GM19099 (cell line): ENCODE measurements around the gene MS4A13.

Experiments used
- POLR2A ChIP-seq: IDR thresholded peaks from 3 replicates; pipeline ENCODE4 v1.6.1; 2011; ENCODE audit warnings: low read depth; ENCODE audit not compliant: insufficient read length; ENCODE audit errors: extremely low read depth

Gene MS4A13

DNA sequence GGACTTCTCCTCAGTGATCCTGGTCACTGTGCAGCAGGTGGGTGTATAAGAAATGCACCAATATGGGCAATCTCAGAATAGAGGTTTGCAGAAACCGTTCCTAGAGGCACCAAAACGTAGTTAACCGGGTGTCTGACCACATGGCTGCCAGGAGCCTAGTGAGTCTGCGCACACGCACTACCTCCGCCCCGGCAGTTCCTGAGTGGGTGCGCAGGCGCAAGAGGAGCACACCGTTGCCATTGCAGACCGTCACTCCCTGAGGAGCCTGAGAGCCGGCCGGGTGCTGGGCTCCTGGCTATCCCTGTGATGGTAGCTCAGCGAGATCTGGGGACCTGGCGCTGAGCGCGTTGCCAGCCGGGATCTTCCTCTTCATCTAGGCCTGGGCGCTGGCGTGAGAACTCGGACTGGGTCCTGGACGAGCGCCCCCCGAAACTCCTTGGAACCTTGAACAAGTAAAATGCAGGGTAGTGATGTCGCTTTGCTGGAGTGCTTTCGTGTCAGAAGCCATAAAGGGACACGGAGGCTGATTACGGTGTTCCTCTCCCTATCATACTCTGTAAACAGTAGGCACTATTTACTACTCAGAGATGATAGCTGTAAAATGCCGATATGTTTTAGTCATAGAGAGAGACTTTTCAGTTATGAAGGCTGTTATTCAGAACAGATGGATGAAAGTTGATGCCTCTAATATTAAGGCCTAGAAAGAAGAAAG lies at the start of gene MS4A13:
MS4A13 (plus strand) TSS at position 249 of the 712 bp plus-strand sequence. CDS start 2,692 bp downstream, outside the sequence.
- TF ChIP-seq POLR2A: no peak

- TF ChIP-seq POLR2A: no peak
These were observed 46.4 kb upstream of the MS4A13 start for GRCh38 chr11:60468829-60469228.

- no peak for TF ChIP-seq POLR2A
These were observed 45.5 kb upstream of the MS4A13 start for GRCh38 chr11:60469723-60470122.

DNA sequence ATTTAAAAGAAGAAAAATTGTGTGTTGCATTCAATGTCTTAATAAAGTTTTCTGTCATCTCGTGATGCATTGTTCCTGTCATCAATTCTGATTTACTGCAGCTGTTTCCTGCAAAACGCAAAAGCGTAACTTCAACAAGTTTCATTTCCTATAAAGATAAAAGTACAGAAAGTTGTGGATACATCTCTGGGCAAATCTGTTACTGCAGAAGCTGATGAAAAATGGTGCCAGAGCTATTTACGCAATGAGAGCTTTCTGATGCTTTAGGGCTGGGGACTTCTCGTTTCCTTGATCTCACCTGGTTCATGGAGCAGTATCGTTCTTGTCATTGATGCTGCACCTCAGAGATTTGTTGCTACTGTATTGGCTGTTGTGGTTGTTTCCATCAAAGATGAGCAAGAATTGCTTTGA lies 38.2 kb upstream of the MS4A13 start:
- TF ChIP-seq POLR2A: no peak

GRCh38 chr11:60482361-60482760 lies 32.8 kb upstream of the MS4A13 start:
- TF ChIP-seq POLR2A: peak; percentile 35

DNA sequence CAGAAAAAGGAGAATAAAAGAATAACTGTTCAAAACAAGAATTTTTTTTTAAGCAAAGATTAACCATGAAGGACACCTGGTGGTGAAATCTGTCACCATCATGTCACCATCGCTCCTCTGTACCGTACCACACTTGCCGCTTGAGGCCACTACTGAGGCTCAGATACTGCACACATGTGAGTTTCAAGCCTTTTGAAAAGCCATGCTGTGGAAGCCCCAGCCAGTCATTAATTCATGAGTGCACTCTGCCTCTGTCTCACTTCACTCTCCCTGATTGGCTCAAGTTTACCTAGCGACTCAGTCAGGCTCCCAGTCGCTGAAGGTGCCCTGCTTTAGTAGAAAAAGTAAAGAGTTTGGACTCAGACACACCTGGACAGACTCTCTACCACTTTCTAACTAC lies 29.2 kb upstream of the MS4A13 start:
- TF ChIP-seq POLR2A: no peak

DNA sequence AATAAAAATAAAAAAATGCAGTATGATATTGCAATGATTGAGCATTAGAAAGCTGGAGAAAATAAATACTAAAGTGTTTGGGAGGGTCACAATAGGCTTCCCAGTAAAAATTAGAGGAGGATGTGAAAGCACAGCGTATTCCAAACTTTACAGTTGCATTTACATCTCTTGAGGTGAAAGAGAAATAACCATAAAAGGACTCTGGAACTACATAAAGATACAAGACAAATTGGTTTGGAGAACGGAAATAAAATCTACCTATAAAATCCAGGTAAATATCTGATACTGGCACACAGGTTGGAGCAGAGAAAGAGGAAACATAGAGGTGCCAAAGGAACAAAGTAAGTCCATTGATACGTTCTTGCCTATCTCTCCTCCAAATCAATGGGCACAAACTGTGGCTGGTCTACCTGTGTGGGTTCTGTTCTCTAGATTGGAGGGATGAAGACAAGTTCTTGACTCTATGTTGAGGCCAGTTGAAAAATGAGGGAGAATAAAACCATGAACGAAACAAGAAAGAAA lies 22.6 kb upstream of the MS4A13 start, which contains the start of gene MS4A12:
MS4A12 (plus strand) TSS at position 291 of the 522 bp plus-strand sequence. CDS start 4,541 bp downstream, outside the sequence.
- TF ChIP-seq POLR2A: no peak

DNA sequence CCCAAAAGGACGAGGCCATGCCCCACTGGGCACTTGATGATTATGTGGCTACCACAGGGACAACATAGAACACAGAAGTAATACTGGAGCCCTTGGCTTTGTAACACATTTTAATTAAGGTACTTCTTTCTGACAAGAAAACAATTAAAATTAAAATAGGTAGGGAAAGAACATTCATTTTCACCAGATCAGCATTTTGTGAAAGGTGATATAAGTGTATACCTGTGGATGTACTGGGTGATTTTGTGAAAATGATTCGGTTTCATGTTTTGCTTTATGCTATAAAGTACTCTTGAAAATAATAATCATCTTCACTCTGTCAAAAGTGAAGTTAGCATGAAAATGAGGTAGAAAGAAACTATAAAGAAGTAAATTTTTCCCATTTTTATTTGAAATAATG lies 21.7 kb upstream of the MS4A13 start:
- no peak for TF ChIP-seq POLR2A

- TF ChIP-seq POLR2A: no peak
These were observed 16.8 kb upstream of the MS4A13 start for GRCh38 chr11:60498399-60498798.

DNA sequence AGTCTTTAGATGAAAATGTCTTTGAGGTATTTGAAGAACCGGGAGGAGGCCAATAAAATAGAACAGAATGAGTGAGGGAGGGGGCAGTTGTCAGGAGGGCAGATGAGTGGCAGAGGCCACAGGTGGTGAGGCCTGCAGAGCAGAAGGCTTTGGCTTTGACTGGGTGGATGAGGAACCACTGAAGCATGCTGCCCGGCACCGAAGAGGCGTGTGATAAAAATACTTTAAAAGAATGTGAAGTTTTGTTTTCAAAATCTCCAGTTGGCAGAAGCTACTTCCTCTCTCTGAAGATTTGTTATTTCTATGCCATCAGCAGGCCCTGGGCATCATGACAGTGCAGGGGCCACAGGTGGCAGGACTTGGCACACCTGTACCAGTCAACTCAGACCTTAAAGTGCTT lies 16.3 kb upstream of the MS4A13 start:
- no peak for TF ChIP-seq POLR2A

GRCh38 chr11:60500276-60500910 lies 14.8 kb upstream of the MS4A13 start:
- TF ChIP-seq POLR2A: no peak

- TF ChIP-seq POLR2A: no peak
These were observed 12.9 kb upstream of the MS4A13 start for GRCh38 chr11:60502221-60502775.

DNA sequence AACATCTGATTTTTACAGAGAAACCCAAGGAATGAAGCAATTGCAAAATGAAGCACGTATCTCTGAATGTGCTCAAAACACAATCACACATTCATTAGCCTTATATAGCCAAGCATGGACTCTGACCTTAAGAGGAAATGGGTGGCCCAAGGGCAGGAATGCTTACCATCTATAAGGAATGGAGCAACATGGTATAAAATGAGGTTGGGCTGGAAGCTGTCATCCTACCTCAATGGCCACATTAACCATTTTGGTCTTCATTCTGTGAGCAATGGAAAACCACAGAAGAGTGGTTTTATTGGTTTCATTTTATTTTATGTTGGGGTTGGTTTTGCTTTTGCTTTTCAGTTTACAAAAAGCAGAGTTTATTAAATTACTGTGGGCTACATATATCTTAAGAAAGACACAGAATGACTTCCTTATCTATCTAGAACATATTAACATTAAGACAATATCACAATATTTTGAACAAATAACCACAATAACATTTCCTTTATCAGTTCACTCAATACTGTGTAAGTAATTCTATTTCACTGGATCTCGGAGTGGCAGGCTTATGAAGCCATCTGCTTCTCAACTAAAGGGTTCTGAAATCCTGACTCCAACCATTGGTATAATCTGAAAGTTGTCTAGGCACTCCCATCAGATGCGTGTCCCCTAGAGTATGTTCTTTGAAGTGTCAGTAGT lies 10.8 kb upstream of the MS4A13 start:
- TF ChIP-seq POLR2A: no peak

GRCh38 chr11:60511393-60511792 lies 3.8 kb upstream of the MS4A13 start:
- TF ChIP-seq POLR2A: no peak

DNA sequence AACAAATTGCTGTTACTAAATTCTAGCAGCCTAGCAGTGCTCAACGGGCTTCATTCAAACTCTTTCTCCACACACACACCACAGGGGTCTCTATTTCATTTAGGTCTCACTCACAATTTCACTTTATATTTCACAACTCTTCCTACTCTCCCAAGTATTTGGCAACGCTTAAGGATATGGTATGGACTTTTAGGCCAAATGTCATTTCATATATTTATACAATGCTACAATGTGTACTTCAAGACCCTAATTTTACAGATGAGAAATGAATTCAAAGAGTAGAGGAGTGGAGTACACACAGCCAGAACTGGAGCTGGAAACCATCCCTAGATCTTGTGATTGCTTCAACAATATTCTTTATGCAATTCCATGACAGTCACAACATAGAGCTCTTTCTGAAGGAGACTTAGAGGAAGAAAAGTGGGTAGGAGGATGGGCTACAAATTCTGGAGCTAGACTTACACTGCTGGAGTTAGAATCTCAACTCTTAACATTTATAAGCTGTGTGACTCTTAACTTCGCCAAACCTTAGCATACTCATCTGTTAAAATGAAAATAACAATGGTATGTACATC lies 2.5 kb upstream of the MS4A13 start:
- TF ChIP-seq POLR2A: no peak
